Mucosa of rectum (tissue), 2 donors: ENCODE data around the gene THAP12.

Experiments used
- H3K27ac ChIP-seq, 2 donors: one replicate each; pipeline ENCODE4 v1.7.0; 2013; ENCODE audit warnings: inconsistent platforms in 2 of 2, low read depth in 2 of 2, low read length in 2 of 2
- H3K27me3 ChIP-seq, 2 donors: one replicate each; pipeline ENCODE4 v1.7.0; 2013; ENCODE audit warnings: low read length in 2 of 2; ENCODE audit not compliant: control insufficient read depth in 2 of 2, insufficient read depth in 2 of 2
- H3K36me3 ChIP-seq, 2 donors: one replicate each; pipeline ENCODE4 v1.7.0; 2013; ENCODE audit warnings: low read length in 2 of 2; ENCODE audit not compliant: control insufficient read depth in 2 of 2, insufficient read depth in 2 of 2
- H3K4me1 ChIP-seq, 2 donors: one replicate each; pipeline ENCODE4 v1.7.0; 2013; ENCODE audit warnings: low read length in 2 of 2, mild to moderate bottlenecking in 1 of 2; ENCODE audit not compliant: control insufficient read depth in 2 of 2, insufficient read depth in 2 of 2
- H3K4me3 ChIP-seq, 2 donors: one replicate each; pipeline ENCODE4 v1.7.0; 2013; ENCODE audit warnings: low read length in 2 of 2
- H3K9ac ChIP-seq, 2 donors: one replicate each; pipeline ENCODE4 v1.7.0; 2013; ENCODE audit warnings: low read length in 2 of 2, low read depth in 1 of 2, mild to moderate bottlenecking in 1 of 2
- H3K9me3 ChIP-seq, 2 donors: one replicate each; pipeline ENCODE4 v1.7.0; 2013; ENCODE audit warnings: low read length in 2 of 2; ENCODE audit not compliant: control insufficient read depth in 2 of 2
- donor health status: healthy.
- donor health status: Normal muscosa, but diverticular disease.

THAP12 gene

GRCh38 chr11:76380159-76380976 is 564 bp downstream of the THAP12 start:
- Histone ChIP-seq H3K27ac (peak overlapping the region; percentile 56 to 78), H3K27me3 (no peaks in the 10 kb centered on the region), H3K9me3 (no peaks in the 10 kb centered on the region), H3K4me3 (peak overlapping the region; percentile 82 to 94), H3K4me1 (peaks cover 29 to 36% of the 10 kb centered on the region in 2 donors), H3K36me3 (no peaks in the 10 kb centered on the region), H3K9ac (peak overlapping the region; percentile 42 to 77)

GRCh38 chr11:76379807-76380158 is 1.1 kb downstream of the THAP12 start:
- no peaks in the 10 kb centered on the region for H3K27me3 ChIP-seq
- H3K4me1 ChIP-seq = peaks cover 29 to 36% of the 10 kb centered on the region in 2 donors
- H3K27ac ChIP-seq = no peak overlapping the region

GRCh38 chr11:76376746-76377558 is 4.0 kb downstream of the THAP12 start:
- H3K27me3 ChIP-seq = no peaks in the 10 kb centered on the region
- H3K9ac ChIP-seq = no peak overlapping the region
- H3K27ac ChIP-seq = peak overlapping the region; percentile 10 to 23
- peak overlapping the region in 1 of 2 donors; percentile 32 for H3K4me3 ChIP-seq
- H3K4me1 ChIP-seq = peaks cover 18 to 30% of the 10 kb centered on the region in 2 donors
- H3K36me3 ChIP-seq = no peaks in the 10 kb centered on the region
- no peaks in the 10 kb centered on the region for H3K9me3 ChIP-seq

More at GRCh38 chr11:76379807-76380158, 1.1 kb downstream of the THAP12 start:
- Histone ChIP-seq H3K9me3 (no peaks in the 10 kb centered on the region), H3K9ac (peak overlapping the region; percentile 54 to 77), H3K4me3 (peak overlapping the region; percentile 82 to 94), H3K36me3 (no peaks in the 10 kb centered on the region)

GRCh38 chr11:76371170-76371569 is 9.8 kb downstream of the THAP12 start:
- H3K4me3 ChIP-seq = no peak overlapping the region
- H3K27ac ChIP-seq = no peak overlapping the region
- H3K27me3 ChIP-seq = no peaks in the 10 kb centered on the region
- no peaks in the 10 kb centered on the region for H3K9me3 ChIP-seq
- no peaks in the 10 kb centered on the region for H3K36me3 ChIP-seq
- H3K9ac ChIP-seq = no peak overlapping the region
- H3K4me1 ChIP-seq = peaks cover 13 to 24% of the 10 kb centered on the region in 2 donors

GRCh38 chr11:76369406-76369805 is 11.5 kb downstream of the THAP12 start:
- Histone ChIP-seq H3K4me3 (no peak overlapping the region), H3K27me3 (no peaks in the 10 kb centered on the region), H3K4me1 (peaks cover 13 to 20% of the 10 kb centered on the region in 2 donors), H3K9me3 (no peaks in the 10 kb centered on the region), H3K9ac (no peak overlapping the region), H3K36me3 (no peaks in the 10 kb centered on the region), H3K27ac (no peak overlapping the region)

GRCh38 chr11:76368490-76368889 is 12.4 kb downstream of the THAP12 start:
- no peak overlapping the region for H3K27ac ChIP-seq
- H3K9ac ChIP-seq = no peak overlapping the region
- no peaks in the 10 kb centered on the region for H3K9me3 ChIP-seq
- no peaks in the 10 kb centered on the region for H3K36me3 ChIP-seq
- H3K4me3 ChIP-seq = no peak overlapping the region
- H3K4me1 ChIP-seq = peaks cover 13 to 20% of the 10 kb centered on the region in 2 donors
- H3K27me3 ChIP-seq = no peaks in the 10 kb centered on the region

GRCh38 chr11:76365038-76365679 is 15.8 kb downstream of the THAP12 start:
- Histone ChIP-seq H3K4me1 (peaks cover 10 to 12% of the 10 kb centered on the region in 2 donors), H3K27ac (no peak overlapping the region), H3K9me3 (no peaks in the 10 kb centered on the region), H3K27me3 (no peaks in the 10 kb centered on the region), H3K9ac (no peak overlapping the region), H3K4me3 (no peak overlapping the region), H3K36me3 (peaks cover 0 to 4% of the 10 kb centered on the region in 2 donors)

GRCh38 chr11:76362716-76363115 is 18.2 kb downstream of the THAP12 start:
- H3K27ac ChIP-seq = no peak overlapping the region

GRCh38 chr11:76361776-76362175 is 19.2 kb downstream of the THAP12 start:
- Histone ChIP-seq H3K4me3 (no peak overlapping the region), H3K9me3 (no peaks in the 10 kb centered on the region), H3K4me1 (no peaks in the 10 kb centered on the region)

More at GRCh38 chr11:76362716-76363115, 18.2 kb downstream of the THAP12 start:
- Histone ChIP-seq H3K4me3 (no peak overlapping the region), H3K27me3 (no peaks in the 10 kb centered on the region), H3K9me3 (no peaks in the 10 kb centered on the region), H3K36me3 (peaks cover 0 to 8% of the 10 kb centered on the region in 2 donors), H3K4me1 (no peaks in the 10 kb centered on the region), H3K9ac (no peak overlapping the region)

More at GRCh38 chr11:76361776-76362175, 19.2 kb downstream of the THAP12 start:
- Histone ChIP-seq H3K9ac (no peak overlapping the region), H3K27ac (no peak overlapping the region), H3K36me3 (peaks cover 0 to 8% of the 10 kb centered on the region in 2 donors), H3K27me3 (no peaks in the 10 kb centered on the region)
